NCI-H1417 treated with DMSO at 0.1 percent for 48 hours (cell line): ENCODE results near the gene GDPD4.
A peak's percentile ranks its signal among the peaks of the same experiment; 100 is the strongest.

Experiments
- DNase-seq: peaks from one replicate; lab custom pipeline; 2025; lab: John Stamatoyannopoulos, UW

The GDPD4 gene

DNA sequence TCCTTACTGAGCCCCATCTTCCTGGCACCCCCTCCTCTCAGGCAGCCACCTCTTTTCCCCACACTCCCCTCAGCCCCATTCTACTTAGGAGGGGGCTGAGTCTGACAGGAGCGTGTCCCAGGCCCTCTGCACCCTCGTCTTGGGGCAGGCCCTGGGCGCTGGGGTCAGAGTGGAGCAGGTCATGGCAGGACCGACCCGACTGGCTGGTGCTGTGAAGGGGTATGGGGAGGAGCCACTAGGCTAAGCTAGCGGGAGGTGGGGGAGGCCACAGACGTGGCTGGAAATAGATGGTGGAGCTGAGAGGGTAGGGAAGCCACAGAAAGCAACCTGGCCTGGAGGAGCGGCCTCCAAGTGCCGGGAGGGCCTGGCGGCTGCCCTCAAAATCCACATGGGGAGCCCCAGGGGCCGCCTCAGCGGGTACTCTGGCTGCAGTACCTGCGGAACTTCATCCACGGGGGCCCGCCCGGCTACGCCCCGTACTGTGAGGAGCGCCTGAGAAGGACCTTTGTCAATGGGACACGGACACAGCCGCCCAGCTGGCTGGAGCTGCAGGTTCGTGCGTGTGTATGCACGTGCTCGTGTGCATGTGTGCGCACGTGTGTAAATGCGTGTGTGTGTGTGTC lies 111.8 kb downstream of the GDPD4 start:
- no peak for DNase-seq

DNA sequence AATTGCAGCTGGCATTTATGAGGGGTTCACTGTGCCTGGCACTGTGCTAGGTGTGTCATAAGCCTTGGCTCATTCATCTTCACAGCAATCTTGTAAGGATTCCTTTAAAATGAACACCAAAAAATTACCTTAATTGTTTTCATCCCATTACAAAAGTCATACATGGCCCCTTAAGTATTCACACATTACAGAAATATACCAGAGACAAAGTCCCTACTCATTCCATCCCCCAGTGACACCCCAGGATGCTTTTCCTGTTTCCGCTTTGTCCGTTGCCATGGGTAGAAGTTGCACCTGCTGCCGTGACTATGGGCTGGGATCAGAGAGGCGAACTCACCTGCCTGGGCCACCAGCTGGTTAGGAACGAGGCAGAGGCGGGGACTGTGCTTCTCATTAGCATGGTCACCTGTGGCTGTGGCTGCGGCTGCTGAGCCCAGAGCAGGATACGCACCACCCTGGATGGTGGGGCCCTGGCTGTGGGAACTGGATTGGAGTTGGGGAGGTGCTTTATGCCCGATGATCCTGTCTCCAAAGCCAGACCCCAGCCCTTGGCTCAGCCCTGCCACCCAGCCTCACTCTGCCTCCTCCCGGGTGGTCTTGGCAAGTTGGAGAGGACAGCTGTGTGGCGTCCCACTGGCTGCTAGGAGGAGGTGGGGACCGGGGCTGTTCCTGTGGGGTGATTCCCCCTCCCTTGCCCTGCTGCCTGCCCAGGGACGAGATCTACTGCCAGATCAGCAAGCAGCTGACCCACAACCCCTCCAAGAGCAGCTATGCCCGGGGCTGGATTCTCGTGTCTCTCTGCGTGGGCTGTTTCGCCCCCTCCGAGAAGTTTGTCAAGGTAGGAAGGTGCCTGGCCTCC lies 112.6 kb downstream of the GDPD4 start:
- peak; percentile 53 for DNase-seq

DNA sequence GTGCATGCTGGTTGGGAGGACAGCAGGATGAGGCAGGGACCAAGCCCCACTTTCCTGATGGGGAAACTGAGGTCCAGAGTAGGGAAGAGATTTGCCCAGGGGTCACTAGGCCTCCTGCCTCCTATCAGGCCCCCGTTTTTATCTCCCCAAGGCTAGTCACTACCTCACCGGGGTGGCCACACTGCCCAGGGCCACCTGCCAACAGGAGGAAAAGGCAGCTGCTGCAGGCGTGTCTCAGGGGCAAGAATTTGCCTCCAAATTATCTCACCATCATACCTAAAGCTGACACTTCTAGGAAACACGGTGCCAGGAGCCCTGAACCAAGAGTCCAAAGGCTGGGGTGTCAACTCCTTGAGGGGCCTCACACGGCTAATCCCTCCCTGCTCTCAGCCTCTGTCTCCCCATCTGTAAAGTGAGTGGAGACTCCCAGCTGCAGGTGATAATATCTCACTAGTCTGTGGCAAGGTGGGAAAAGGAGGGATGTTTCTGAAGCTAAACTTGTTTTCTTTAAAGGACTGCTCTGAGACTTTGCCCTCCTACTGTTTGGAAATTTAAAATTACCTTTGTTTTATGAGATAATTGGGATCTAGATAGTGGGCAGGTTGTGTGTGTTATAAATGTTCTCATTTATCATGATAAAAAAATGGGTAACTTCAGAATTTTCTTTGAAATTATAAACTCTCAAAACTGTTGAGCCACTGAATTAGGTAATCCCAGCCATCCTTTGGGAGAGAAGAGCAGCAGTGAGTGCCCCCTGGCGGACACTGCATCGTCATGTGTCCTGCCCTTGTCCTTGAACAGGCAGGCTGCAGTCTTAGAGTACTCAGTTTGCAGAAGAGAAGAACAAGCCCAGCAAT lies 113.5 kb downstream of the GDPD4 start:
- DNase-seq = peak; percentile 53

DNA sequence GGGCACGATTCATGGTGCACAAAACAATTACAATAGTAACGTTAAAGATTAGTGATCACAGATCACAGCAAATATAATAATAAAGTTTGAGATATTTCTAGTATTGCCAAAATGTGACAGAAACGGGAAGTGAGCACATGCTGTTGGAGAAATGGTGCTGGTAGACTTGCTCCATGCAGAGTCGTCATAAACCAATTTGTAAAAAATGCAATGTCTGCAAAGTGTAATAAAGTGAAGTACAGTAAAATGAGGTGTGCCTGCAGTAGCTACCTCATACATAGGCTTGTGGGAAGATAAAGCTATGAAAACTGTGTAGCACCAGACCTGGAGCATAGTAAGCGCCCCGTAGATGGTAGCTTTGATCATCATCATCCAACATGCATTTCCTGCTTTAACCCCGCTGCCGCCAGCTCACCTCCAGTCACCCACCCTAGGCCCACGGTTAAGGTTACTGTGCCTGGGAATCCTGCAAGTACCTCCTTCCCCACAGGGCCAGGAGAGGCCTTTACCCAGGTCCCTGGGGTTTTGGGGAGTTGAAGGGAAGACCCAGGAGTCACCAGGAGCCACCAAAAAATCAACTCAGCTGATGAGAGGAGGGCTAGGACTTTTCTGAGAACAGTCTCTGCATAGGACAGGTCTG lies 114.3 kb downstream of the GDPD4 start:
- DNase-seq = no peak

DNA sequence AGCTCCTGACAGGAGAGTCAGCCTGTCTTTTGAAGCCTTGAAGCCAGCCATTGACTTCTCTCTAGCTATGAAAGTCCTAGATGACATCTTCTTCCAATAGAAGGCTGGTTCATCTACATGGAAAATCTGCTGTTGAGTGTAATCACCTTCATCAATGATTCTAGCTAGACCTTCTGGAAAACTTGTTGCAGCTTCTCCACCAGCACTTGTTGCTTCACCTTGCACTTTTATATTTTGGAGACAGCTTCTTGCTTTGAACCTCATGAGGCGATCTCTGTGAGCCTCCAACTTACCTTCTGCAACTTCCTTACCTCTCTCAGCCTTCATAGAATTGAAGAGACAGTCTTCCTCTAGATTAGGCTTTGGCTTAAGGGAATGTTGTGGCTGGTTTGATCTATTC lies 115.2 kb downstream of the GDPD4 start:
- no peak for DNase-seq

DNA sequence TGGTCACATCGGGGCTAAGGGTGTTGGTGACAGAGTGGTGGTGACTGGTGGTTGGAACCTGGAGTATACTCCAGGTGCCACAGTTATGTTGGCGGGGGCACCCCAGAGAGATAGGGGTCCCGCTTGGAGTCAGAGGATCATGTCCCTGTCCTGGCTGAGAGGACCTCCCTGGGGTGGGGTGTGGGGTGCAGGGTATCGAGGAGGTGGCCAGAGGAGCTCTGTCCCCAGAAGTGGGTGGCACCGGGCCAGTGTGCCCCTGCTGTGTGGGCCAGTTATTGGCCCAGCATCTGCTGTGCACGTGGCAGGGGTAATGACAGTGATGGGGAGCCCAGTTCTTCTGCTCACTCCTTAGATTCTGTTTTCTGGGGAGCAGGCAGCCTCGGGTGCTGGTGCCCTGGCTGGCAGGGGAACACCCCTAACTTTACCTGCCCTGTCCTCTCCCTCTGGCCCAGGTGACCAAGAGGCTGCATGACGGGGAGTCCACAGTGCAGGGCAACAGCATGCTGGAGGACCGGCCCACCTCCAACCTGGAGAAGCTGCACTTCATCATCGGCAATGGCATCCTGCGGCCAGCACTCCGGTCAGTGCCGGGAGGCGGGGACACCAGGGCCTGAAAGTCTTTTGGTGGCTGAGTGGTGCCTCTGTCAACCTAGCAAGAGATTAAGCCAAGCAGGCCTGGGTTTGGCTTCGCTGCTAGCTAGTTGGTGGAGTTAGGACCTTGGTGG lies 117.2 kb downstream of the GDPD4 start:
- DNase-seq = no peak

DNA sequence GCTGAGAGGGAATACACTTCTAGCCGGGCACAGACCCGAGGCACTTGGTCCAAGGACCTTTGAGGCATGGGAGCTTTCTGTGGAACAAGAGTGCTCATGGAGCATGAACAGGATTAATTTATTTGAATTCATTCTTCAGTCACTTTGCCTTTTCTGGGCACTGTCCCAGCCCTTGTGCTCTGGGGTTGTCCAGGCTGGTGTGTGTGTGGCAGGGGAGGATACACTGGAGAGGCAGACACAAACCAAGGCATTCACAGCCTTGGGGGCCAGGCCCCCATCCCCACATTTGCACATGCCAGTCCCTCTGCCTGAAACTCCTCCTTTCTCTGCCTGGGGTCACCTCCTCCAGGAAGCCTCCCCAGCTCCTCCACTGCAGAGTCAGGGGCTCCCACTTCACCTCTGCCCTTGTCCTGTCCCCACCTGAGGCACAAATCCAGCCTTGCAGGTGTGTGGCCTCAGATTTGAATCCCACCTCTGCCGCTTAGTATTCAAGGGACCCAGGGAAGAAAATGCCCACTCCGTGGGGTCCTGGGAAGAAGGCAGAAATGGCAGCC lies 118.0 kb downstream of the GDPD4 start:
- no peak for DNase-seq

DNA sequence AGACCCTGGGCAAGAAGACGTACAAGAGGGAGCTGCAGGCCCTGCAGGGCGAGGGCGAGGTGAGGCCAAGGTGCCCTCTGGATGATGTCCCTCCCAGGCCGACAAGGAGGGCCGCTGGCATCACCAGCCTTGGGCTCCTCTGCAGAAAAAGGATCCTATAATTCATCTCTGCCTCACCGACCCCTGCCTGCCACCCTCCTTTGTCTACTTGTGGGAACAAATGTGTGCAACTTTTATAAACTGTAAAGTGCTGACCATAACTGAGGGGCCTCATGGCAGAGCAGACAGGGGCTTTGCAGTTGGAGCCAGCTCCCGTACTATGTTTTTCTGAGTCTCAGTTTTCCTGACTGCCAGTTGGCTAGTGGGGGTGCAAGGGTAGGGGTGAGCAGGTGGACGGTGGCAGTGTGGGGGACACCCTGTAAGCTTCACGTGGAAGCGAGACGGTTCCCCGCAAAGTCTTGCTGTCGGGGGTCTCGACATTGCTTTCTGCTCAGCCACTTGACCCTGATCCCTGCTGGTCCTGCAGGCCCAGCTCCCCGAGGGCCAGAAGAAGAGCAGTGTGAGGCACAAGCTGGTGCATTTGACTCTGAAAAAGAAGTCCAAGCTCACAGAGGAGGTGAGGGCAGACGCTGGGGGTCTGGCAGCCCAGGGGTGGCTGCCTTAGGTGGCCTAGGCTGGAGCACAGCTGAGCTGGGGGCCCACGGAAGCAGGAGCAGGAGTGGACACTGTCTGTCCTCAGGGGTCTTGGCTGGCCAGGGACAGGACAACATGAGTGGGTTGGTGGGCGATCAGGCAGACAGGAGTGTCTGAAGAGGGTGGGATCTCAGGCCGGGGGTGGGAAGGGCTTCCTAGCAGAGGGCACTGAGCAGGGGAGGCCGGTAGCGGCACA lies 118.7 kb downstream of the GDPD4 start:
- no peak for DNase-seq

DNA sequence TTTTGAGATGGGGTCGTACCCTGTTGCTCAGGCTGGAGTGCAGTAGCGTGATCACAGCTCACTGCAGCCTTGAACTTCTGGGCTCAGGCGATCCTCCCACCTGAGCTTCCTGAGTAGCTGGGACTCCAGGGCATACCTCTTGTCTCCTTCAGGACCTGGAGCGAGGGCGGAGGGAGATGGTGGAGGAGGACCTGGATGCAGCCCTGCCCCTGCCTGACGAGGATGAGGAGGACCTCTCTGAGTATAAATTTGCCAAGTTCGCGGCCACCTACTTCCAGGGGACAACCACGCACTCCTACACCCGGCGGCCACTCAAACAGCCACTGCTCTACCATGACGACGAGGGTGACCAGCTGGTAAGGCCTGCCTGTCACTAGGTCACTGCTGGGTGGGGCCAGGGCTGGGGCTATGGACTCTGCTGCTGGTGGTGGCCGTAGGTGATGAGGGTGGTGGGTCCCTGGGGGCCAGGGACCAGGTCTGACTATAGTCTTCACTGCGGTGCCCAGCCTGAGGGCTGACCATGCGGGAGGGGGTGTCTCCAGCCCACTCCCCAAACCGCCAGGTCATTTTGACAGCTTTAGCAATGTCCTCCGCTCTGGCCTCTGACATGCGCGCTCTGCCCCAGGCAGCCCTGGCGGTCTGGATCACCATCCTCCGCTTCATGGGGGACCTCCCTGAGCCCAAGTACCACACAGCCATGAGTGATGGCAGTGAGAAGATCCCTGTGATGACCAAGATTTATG lies 119.5 kb downstream of the GDPD4 start:
- no peak for DNase-seq

DNA sequence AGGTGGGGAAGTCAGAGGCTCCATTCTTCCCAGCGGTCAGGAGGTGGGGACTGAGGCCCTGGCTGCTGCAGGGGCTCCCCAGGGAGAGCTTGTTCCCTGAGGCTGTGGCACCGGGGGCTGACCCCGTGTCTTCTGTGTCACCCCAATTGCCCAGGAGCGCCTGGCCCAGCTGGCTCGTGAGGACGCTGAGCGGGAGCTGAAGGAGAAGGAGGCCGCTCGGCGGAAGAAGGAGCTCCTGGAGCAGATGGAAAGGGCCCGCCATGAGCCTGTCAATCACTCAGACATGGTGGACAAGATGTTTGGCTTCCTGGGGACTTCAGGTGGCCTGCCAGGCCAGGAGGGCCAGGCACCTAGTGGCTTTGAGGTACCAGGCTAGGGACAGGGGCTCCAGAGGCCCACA lies 120.3 kb downstream of the GDPD4 start:
- DNase-seq = no peak

DNA sequence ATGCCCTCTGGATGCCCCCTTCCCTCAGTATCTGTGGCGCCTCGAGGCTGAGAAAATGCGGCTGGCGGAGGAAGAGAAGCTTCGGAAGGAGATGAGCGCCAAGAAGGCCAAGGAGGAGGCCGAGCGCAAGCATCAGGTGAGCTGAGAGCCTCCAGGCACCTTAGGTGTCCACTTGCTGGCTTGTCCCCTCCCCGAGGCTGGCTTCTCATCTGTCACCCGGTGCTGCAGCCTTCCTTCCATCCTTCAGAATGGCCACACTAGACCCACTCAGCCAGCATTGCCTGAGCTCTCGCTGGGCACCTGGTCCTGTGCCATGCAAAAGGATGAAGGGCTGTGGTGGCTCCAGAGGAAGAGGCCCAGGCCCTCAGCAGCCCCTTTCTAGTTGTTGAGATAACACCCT lies 121.1 kb downstream of the GDPD4 start:
- no peak for DNase-seq

DNA sequence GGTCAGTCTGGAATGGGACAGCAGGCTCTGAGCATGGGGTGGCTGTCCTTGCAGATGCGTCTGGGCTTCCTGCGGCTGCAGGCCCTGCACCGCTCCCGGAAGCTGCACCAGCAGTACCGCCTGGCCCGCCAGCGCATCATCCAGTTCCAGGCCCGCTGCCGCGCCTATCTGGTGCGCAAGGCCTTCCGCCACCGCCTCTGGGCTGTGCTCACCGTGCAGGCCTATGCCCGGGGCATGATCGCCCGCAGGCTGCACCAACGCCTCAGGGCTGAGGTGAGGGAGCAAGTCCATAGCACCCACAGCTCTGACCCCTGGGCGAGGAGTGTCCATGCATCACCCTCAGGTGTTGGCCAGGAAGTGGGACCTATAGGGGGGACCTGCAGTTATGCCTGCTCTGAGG lies 121.8 kb downstream of the GDPD4 start:
- DNase-seq = no peak

DNA sequence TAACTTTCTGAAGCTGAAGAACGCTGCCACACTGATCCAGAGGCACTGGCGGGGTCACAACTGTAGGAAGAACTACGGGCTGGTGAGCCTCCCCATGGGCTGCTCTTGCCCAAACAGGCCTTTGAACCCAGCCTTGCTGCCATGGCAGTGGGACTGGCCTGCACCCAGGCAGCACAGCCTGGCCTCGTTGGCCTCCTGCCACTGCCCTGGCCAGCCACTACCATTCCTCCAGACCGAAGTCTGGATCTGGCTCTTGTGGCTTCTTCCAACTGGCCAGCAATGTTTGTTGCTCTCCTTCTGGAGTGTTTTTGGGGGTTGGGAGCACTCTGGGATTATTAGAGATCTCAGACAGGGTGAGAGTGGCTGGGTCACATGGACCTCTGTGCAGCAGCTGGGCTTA lies 122.4 kb downstream of the GDPD4 start:
- no peak for DNase-seq

DNA sequence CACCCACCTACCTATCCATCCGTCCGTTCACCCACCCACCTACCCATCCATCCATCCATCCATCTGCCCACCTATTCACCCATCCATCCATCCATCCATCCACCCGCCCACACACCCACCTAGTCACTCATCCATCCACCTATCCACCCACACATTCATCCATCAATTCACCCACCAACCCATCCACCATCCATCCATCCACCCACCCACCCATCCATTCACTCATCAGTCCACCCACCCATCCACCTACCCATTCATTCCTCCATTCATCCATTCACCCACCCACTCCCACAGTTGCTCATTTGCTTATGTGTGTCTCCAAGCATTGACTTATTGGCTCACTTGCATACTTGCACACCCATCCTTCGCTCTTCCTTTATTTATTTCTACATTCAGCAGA lies 123.3 kb downstream of the GDPD4 start:
- DNase-seq = no peak

DNA sequence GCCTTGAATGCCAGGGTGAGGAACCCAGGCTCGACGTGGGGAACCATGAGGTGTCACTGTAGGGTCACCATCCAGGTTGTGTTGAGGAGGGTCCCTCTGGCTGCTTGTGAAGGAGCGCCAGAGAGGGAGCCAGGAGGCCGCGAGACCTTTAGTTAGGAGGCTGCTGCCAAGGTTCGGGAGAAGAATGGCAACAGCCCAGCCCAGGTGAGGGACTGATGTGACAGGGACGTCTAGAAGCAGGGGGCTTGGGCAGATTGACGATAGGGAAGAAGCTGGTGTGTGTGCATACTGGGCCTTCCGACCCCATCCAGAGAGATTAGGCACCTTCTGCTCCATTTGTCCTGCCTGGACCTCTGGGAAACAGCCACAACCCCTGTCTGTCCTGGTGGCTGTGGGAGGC lies 124.5 kb downstream of the GDPD4 start:
- no peak for DNase-seq

DNA sequence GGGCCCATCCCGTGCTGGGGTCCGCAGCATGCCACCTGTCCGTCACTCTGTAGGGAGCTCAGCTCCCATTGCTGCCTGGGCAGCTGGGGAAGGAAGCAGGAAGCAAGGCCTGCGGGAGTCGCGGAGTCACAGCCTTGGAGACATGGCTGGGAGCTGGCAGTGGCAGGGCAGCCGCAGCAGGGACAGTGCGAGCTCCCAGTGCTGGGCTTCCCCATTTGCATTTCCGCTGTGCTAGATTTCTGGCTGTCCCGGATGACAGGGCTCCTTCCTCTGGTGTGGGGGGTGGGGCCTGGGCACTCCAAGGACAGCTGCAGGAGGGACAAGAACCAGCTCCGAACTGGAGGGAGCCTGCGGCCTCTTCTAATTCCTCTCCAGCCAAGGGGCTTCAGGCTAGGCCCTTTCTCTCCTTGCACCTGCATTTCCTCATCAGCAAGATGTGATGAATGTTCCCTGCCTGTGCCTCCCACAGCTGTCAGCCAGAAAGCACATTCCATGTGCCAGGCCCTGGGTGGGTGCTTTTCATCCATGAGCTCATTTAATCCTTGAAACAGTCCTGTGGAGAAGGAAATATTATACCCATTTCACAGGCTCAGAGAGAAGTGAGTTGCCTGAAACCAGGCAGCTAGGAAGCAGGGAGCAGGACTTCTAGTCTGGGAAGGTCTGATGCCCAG lies 125.5 kb downstream of the GDPD4 start:
- no peak for DNase-seq

DNA sequence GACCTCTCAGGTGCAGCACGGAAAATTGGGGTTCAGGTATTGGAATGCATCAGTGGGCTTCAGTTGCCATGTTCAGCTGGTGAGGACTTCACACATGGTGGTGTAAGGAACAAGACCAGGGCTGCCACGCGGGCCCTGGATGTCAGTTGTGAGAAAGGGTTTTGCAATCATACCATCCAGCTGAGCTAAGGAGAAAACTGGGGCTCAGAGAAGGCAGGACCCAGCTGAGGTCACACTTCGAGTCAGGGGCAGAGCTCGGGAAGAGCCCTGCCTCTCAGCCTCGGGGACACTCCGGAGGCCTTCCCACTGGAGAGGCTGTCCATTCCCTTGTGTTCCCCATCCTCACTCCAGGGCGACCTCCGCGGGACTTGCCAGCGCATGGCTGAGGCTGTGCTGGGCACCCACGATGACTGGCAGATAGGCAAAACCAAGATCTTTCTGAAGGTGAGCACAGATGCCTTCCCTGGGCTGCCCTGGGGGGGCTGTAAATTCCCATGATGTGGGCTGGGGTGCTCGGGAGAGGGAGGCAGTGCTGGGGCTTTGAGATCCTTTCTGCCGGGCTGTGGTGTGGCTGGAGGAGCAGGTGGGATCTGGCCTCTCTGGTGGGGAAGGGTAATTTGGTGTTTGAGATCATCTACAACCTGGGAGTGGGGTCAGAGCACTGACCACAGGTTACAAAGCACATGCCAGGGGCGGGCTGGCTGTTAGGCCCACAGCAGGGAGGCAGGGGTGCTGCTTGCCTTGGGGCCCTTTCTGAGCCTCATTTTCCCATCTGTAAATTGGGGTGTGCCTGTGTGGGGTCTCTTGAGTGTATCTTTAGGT lies 126.3 kb downstream of the GDPD4 start:
- no peak for DNase-seq

DNA sequence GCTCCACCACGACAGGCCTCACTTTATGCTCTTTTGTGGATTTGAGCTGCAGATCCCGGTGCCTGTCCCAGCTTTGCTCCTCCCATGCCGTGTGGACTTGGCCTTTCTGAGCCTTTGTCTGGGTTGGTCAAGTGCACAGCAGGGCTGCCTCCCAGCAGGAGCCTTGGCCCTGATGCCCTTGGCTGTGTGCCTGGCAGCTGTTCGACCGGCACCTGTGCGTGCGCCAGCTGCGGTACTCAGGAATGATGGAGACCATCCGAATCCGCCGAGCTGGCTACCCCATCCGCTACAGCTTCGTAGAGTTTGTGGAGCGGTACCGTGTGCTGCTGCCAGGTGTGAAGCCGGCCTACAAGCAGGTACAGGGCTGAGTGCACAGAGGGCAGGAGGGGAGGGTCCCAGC lies 126.9 kb downstream of the GDPD4 start:
- DNase-seq = peak; percentile 54
